PC-3 (cell line): ENCODE measurements around the gene ZNF627.
"Not testable (repeated sequence)": the region's sequence is repeated elsewhere in the genome, so short reads cannot be mapped to it uniquely, and the experiment has no call there.

Source experiments
- EZH2phosphoT487 ChIP-seq: fragments of 300-600 bp; sonication (generic); IDR thresholded peaks from 2 replicates; pipeline ENCODE4 v1.6.1; 2018; ENCODE audit warnings: mild to moderate bottlenecking, antibody characterized with exemption, low read length, borderline replicate concordance
- TF ChIP-seq, protein P1 (sequence below): fragments of 300-600 bp; sonication (generic); conservative IDR thresholded peaks from 2 replicates; pipeline ENCODE4 v1.5.1; 2017; ENCODE audit warnings: antibody characterized with exemption, low read depth, mild to moderate bottlenecking, low read length

DNA sequence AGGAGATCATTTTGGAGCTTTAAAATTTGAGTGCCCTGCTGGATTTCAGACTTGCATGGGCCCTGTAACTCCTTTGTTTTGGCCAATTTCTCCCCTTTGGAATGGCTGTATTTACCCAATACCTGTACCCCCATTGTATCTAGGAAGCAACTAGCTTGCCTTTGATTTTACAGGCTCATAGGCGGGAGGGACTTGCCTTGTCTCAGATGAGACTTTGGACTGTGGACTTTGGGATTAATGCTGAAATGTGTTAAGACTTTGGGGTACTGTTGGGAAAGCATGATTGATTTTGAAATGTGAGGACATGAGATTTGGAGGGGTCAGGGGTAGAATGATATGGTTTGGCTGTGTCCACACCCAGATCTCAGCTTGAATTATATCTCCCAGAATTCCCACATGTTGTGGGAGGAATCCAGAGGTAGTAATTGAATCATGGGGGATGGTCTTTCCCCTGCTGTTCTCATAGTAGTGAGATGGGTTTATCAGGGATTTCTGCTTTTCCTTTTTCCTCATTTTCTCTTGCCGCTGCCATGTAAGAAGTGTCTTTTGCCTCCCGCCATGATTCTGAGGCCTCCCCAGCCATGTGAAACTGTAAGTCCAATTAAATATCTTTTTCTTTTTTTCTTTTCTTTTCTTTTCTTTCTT is 36.9 kb downstream of the ZNF627 start:
- TF ChIP-seq, protein P1, sequence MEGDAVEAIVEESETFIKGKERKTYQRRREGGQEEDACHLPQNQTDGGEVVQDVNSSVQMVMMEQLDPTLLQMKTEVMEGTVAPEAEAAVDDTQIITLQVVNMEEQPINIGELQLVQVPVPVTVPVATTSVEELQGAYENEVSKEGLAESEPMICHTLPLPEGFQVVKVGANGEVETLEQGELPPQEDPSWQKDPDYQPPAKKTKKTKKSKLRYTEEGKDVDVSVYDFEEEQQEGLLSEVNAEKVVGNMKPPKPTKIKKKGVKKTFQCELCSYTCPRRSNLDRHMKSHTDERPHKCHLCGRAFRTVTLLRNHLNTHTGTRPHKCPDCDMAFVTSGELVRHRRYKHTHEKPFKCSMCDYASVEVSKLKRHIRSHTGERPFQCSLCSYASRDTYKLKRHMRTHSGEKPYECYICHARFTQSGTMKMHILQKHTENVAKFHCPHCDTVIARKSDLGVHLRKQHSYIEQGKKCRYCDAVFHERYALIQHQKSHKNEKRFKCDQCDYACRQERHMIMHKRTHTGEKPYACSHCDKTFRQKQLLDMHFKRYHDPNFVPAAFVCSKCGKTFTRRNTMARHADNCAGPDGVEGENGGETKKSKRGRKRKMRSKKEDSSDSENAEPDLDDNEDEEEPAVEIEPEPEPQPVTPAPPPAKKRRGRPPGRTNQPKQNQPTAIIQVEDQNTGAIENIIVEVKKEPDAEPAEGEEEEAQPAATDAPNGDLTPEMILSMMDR, result not testable (repeated sequence)
- TF ChIP-seq EZH2phosphoT487, result not testable (repeated sequence)
